Amygdala (tissue), 56 donors: ENCODE measurements around the gene PHF3.
A peak's percentile ranks its signal among the peaks of the same experiment; 100 is the strongest.

Experiments used
- DNase-seq, 56 donors: peaks; one replicate each; lab custom pipeline; 2025; lab: John Stamatoyannopoulos, UW

PHF3 gene

GRCh38 chr6:63635588-63636517, at the start of gene PHF3:
TSS of gene PHF3 (plus strand) at chr6:63635802. CDS start at chr6:63646552, 10,750 bp downstream.
- peak; percentile 52 to 97 (median 90) for DNase-seq

- no peak for DNase-seq
Measured at GRCh38 chr6:63589952-63590411, 45.6 kb upstream of the PHF3 start.

GRCh38 chr6:63592886-63593285, 42.7 kb upstream of the PHF3 start:
- no peak for DNase-seq

GRCh38 chr6:63597141-63598048, 38.2 kb upstream of the PHF3 start:
- no peak for DNase-seq

- peak in 55 of 56 donors; percentile 2 to 84 (median 49) for DNase-seq
Measured at GRCh38 chr6:63598049-63599036, 37.3 kb upstream of the PHF3 start.

GRCh38 chr6:63599243-63599642, 36.4 kb upstream of the PHF3 start:
- no peak for DNase-seq

- no peak for DNase-seq
Measured at GRCh38 chr6:63600136-63600535, 35.5 kb upstream of the PHF3 start.

GRCh38 chr6:63609231-63609630, 26.4 kb upstream of the PHF3 start:
- no peak for DNase-seq

- no peak for DNase-seq
Measured at GRCh38 chr6:63610944-63611343, 24.7 kb upstream of the PHF3 start.

- no peak for DNase-seq
Measured at GRCh38 chr6:63611560-63611959, 24.0 kb upstream of the PHF3 start.

- DNase-seq: no peak
Measured at GRCh38 chr6:63615590-63615989, 20.0 kb upstream of the PHF3 start.

- no peak for DNase-seq
Measured at GRCh38 chr6:63624091-63624490, 11.5 kb upstream of the PHF3 start.

- DNase-seq: no peak
Measured at GRCh38 chr6:63630466-63630865, 5.1 kb upstream of the PHF3 start.

- no peak for DNase-seq
Measured at GRCh38 chr6:63634630-63635029, 972 bp upstream of the PHF3 start.

GRCh38 chr6:63635215-63635587, 401 bp upstream of the PHF3 start:
- peak in 7 of 56 donors; percentile 23 to 53 (median 41) for DNase-seq

GRCh38 chr6:63636518-63637021, 968 bp downstream of the PHF3 start:
- DNase-seq: peak in 50 of 56 donors; percentile 2 to 79 (median 48)

GRCh38 chr6:63637865-63638445, 2.4 kb downstream of the PHF3 start:
- no peak for DNase-seq

- no peak for DNase-seq
Measured at GRCh38 chr6:63640062-63640461, 4.5 kb downstream of the PHF3 start.

GRCh38 chr6:63643862-63644261, 8.3 kb downstream of the PHF3 start:
- no peak for DNase-seq
